ENCODE results near the gene GALK1.

The GALK1 gene

DNA sequence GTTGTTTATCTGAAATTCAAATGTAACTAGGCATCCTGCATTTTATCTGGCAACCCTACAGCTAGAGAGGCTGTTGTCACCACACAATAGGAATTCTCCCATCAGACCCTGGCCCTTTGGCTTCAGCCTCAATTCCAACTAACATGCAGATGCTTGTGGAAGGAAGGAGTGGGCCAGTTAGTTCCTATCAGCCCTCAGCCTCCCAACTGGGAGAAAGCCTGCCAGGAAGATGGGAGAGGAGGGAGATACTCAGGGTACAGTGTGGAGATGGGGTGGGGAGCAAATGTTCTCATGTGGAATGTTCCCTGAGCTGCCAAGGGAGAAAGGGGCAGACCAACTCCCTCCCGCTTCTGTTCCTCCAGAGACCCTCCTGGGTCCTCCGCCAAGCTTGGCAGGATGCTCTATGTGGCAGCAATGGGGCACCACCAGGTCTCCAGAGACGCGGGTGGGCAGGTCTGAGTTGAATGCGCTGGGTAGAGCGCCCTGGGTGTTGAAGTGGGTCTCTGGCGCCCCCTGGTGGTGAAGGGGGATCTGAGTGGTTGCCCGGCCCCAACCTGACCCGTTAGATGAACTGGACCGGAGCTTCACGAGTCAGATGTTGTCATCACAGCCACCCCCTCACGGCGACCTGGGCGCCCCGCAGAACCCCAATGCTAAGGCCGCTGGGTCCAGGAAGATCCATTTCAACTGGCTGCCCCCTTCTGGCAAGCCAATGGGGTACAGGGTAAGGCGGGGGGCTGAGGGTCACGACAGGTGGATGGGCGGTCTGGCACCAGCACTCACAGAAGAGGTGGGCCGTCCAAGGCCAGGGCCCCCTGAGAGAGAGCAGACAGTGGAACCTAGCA lies 15.2 kb downstream of the GALK1 start:
- H3K27ac ChIP-seq, result no peak overlapping the region

DNA sequence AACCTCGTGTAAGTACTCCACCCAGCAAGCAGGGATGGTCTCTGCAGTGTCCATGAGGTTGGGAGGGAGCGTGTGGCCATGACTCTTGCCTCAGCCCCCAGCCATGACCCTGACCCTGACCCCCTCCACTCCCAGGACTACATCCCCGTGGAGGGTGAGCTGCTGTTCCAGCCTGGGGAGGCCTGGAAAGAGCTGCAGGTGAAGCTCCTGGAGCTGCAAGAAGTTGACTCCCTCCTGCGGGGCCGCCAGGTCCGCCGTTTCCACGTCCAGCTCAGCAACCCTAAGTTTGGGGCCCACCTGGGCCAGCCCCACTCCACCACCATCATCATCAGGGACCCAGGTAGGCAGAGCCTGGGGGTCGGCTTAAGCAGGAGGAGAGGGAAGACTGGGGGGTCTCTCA lies 16.3 kb downstream of the GALK1 start:
- no peak overlapping the region for H3K27ac ChIP-seq
- no peak for TF ChIP-seq ZFX (IDR thresholded peaks at IDR 0.05; ENCODE audit: borderline replicate concordance)
- TF ChIP-seq, protein P1, sequence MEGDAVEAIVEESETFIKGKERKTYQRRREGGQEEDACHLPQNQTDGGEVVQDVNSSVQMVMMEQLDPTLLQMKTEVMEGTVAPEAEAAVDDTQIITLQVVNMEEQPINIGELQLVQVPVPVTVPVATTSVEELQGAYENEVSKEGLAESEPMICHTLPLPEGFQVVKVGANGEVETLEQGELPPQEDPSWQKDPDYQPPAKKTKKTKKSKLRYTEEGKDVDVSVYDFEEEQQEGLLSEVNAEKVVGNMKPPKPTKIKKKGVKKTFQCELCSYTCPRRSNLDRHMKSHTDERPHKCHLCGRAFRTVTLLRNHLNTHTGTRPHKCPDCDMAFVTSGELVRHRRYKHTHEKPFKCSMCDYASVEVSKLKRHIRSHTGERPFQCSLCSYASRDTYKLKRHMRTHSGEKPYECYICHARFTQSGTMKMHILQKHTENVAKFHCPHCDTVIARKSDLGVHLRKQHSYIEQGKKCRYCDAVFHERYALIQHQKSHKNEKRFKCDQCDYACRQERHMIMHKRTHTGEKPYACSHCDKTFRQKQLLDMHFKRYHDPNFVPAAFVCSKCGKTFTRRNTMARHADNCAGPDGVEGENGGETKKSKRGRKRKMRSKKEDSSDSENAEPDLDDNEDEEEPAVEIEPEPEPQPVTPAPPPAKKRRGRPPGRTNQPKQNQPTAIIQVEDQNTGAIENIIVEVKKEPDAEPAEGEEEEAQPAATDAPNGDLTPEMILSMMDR (IDR thresholded peaks at IDR 0.05), result no peak

More for the DNA sequence above, 15.2 kb downstream of the GALK1 start:
- no peak for TF ChIP-seq ZFX (IDR thresholded peaks at IDR 0.05; ENCODE audit: borderline replicate concordance)
- TF ChIP-seq, protein P1 (IDR thresholded peaks at IDR 0.05), result peak; percentile 95

DNA sequence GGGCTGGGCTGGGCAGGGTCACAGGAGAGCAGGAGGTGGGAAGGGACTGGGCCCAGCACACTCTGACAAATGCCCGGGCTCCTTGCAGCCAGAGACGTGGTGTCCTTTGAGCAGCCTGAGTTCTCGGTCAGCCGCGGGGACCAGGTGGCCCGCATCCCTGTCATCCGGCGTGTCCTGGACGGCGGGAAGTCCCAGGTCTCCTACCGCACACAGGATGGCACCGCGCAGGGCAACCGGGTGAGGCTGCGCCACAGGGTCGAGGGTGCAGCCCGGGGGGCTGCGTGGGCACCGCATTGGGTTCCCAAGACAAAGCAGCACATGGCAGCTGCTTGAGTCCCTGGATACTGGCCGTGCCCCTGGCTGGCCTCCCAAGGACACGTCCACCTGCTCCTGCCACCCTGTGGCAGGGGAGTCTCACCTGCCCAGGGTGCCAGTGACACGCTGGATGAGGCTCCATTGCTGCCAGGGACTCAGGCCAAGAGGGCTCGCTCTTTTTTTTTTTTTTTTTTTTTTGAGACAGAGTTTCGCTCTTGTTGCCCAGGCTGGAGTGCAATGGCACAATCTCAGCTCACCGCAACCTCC lies 21.3 kb downstream of the GALK1 start:
- H3K27ac ChIP-seq, result no peak overlapping the region
- no peak for TF ChIP-seq ZFX (IDR thresholded peaks at IDR 0.05; ENCODE audit: borderline replicate concordance)
- TF ChIP-seq, protein P1 (IDR thresholded peaks at IDR 0.05), result no peak

GRCh38 chr17:75742337-75742736 lies 22.7 kb downstream of the GALK1 start:
- H3K27ac ChIP-seq, result no peak overlapping the region
- TF ChIP-seq, protein P1 (IDR thresholded peaks at IDR 0.05), result no peak
- no peak for TF ChIP-seq ZFX (IDR thresholded peaks at IDR 0.05; ENCODE audit: borderline replicate concordance)

DNA sequence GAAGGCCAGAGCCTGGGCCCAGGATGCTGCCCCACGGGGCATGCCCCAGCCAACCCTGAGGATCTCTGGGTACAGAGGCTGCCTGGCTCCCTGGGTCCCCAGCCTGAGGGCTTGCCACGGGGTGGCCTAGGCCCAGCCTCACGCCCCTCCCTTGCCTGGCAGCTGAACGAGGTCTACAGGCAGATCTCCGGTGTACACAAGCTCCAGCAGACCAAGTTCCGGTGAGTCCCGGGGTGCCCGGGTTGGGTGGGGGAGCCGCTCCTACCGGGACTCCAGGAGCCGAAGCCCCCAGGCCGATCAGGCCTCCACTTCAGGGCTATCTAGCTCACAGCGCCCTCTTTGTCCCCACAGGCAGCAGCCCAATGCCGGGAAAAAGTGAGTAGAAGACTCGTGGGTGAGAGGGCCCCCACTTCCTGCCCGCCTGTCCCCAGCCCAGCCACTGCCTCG lies 24.3 kb downstream of the GALK1 start:
- TF ChIP-seq, protein P1 (IDR thresholded peaks at IDR 0.05), result no peak
- TF ChIP-seq ZFX (IDR thresholded peaks at IDR 0.05; ENCODE audit: borderline replicate concordance), result no peak
- no peak overlapping the region for H3K27ac ChIP-seq

DNA sequence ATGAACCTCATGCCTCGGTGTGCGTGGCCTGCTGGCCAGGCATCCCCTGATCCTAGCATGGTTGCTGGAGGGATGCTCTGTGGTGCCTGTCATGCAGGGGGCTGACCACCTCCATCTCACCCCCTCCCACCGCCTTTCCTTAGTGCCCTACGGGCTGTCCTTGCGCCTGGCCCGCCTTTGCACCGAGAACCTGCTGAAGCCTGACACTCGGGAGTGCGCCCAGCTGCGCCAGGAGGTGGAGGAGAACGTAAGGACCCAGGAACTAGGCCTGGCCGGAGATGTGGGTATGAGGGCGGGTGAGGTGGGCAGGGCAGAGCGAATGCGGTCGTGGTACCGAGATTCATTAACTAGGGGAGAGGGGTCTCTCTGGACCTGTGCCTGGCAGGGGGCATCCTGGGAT lies 24.8 kb downstream of the GALK1 start:
- H3K27ac ChIP-seq, result no peak overlapping the region
- TF ChIP-seq, protein P1 (IDR thresholded peaks at IDR 0.05), result no peak
- no peak for TF ChIP-seq ZFX (IDR thresholded peaks at IDR 0.05; ENCODE audit: borderline replicate concordance)

DNA sequence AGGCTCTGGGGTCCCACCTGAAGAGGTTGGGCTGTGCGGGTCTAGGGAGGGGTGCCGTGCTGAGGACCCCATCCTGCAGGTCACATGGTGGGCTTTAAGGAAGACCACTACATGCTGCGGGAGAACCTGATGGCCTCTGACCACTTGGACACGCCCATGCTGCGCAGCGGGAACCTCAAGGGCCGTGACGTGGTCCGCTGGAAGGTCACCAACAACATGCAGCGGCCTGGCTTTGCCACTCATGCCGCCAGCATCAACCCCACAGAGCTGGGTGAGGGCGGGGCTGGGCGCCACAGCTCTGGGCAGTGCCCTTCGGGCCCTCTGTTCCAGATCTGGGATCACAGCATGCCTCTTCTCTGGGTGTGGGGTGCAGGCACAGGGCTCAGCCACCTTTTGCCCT lies 25.2 kb downstream of the GALK1 start:
- no peak overlapping the region for H3K27ac ChIP-seq
- no peak for TF ChIP-seq ZFX (IDR thresholded peaks at IDR 0.05; ENCODE audit: borderline replicate concordance)
- TF ChIP-seq, protein P1 (IDR thresholded peaks at IDR 0.05), result no peak

All from 22Rv1 (cell line).